HEK293 (cell line): ENCODE results near the gene STK32A.

Source experiments
- CTCF ChIA-PET: fragments of 350-600 bp; formaldehyde crosslinking; extraction: SDS; loops from one replicate; lab custom pipeline; 2021; ENCODE audit warnings: antibody characterized with exemption; lab: Yijun Ruan, JAX
- POLR2A ChIA-PET: fragments of 300-600 bp; formaldehyde crosslinking; extraction: SDS; loops from one replicate; lab custom pipeline; 2020; ENCODE audit warnings: antibody characterized with exemption, inconsistent platforms; lab: Yijun Ruan, JAX
- H3K27ac ChIP-seq: fragments of 200-500 bp; sonication (Bioruptor generic); 2 replicates; pipeline ENCODE4 v1.5.1; 2014; ENCODE audit warnings: low read depth, low read length, control low read depth, inconsistent platforms; ENCODE audit errors: extremely low read depth
- H3K36me3 ChIP-seq, 2 experiments: fragments of 200-500 bp in 1 of 2; sonication (Bioruptor generic) in 1 of 2; 1 replicate in 1 of 2; 2 replicates in 1 of 2; pipeline ENCODE4 v1.5.1; 2014 to 2017; ENCODE audit warnings: inconsistent platforms in 2 of 2, low read length in 2 of 2; ENCODE audit not compliant: control insufficient read depth in 2 of 2, insufficient read depth in 1 of 2
- H3K4me1 ChIP-seq: fragments of 200-500 bp; sonication (Bioruptor generic); 2 replicates; pipeline ENCODE4 v1.5.1; 2014; ENCODE audit warnings: mild to moderate bottlenecking, low read length, inconsistent platforms; ENCODE audit not compliant: control insufficient read depth, insufficient read depth
- H3K4me3 ChIP-seq: 2 replicates; pipeline ENCODE4 v1.5.1; 2011; ENCODE audit warnings: low read depth, mild to moderate bottlenecking, control low read depth, low read length, moderate library complexity
- H3K9me3 ChIP-seq: fragments of 200-500 bp; sonication (Bioruptor generic); 2 replicates; pipeline ENCODE4 v1.5.1; 2014; ENCODE audit warnings: low read depth, low read length, inconsistent platforms; ENCODE audit not compliant: control insufficient read depth, insufficient read depth
- GLIS2 ChIP-seq: fragments of 450-650 bp; formaldehyde crosslinking; IDR thresholded peaks from 2 replicates; pipeline ENCODE4 v1.5.1; 2016; ENCODE audit warnings: missing biosample characterization, missing genetic modification characterization
- INSM2 ChIP-seq: fragments of 450-650 bp; formaldehyde crosslinking; IDR thresholded peaks from 2 replicates; pipeline ENCODE4 v1.5.1; 2016; ENCODE audit warnings: missing biosample characterization, missing genetic modification characterization
- KLF10 ChIP-seq: fragments of 450-650 bp; IDR thresholded peaks from 2 replicates; pipeline ENCODE4 v1.5.1; 2018; ENCODE audit warnings: missing biosample characterization, mild to moderate bottlenecking, missing genetic modification characterization
- PRDM10 ChIP-seq: fragments of 450-650 bp; formaldehyde crosslinking; IDR thresholded peaks from 2 replicates; pipeline ENCODE4 v1.5.1; 2016; ENCODE audit warnings: missing biosample characterization, missing genetic modification characterization
- REST ChIP-seq: fragments of 450-650 bp; formaldehyde crosslinking; IDR thresholded peaks from 2 replicates; pipeline ENCODE4 v1.5.1; 2016; ENCODE audit warnings: missing biosample characterization, missing genetic modification characterization
- SALL2 ChIP-seq: fragments of 450-650 bp; formaldehyde crosslinking; IDR thresholded peaks from 2 replicates; pipeline ENCODE4 v1.5.0; 2017; ENCODE audit warnings: missing biosample characterization, mild to moderate bottlenecking, missing genetic modification characterization, borderline replicate concordance
- ZBTB49 ChIP-seq: fragments of 450-650 bp; formaldehyde crosslinking; IDR thresholded peaks from 2 replicates; pipeline ENCODE4 v1.5.1; 2016; ENCODE audit warnings: missing biosample characterization, missing genetic modification characterization, low read depth
- ZNF132 ChIP-seq: fragments of 450-650 bp; formaldehyde crosslinking; IDR thresholded peaks from 2 replicates; pipeline ENCODE4 v1.5.1; 2017; ENCODE audit warnings: missing biosample characterization, missing genetic modification characterization, borderline replicate concordance
- ZNF146 ChIP-seq: fragments of 450-650 bp; formaldehyde crosslinking; IDR thresholded peaks from 2 replicates; pipeline ENCODE4 v1.5.1; 2016; ENCODE audit warnings: missing biosample characterization, missing genetic modification characterization
- ZNF155 ChIP-seq: fragments of 450-650 bp; formaldehyde crosslinking; IDR thresholded peaks from 2 replicates; pipeline ENCODE4 v1.5.1; 2016; ENCODE audit warnings: missing biosample characterization, missing genetic modification characterization
- ZNF184 ChIP-seq: fragments of 450-650 bp; IDR thresholded peaks from 2 replicates; pipeline ENCODE4 v1.5.1; 2018; ENCODE audit warnings: missing biosample characterization, mild to moderate bottlenecking, missing genetic modification characterization
- ZNF211 ChIP-seq: fragments of 450-650 bp; formaldehyde crosslinking; IDR thresholded peaks from 2 replicates; pipeline ENCODE4 v1.5.1; 2016; ENCODE audit warnings: low read depth, missing biosample characterization, missing genetic modification characterization
- ZNF280C ChIP-seq: fragments of 450-650 bp; formaldehyde crosslinking; IDR thresholded peaks from 2 replicates; pipeline ENCODE4 v1.5.1; 2016; ENCODE audit warnings: missing biosample characterization, missing genetic modification characterization
- ZNF350 ChIP-seq: fragments of 450-650 bp; formaldehyde crosslinking; IDR thresholded peaks from 2 replicates; pipeline ENCODE4 v1.5.0; 2017; ENCODE audit warnings: missing biosample characterization, mild to moderate bottlenecking, missing genetic modification characterization
- ZNF488 ChIP-seq: fragments of 450-650 bp; formaldehyde crosslinking; IDR thresholded peaks from 2 replicates; pipeline ENCODE4 v1.5.1; 2016; ENCODE audit warnings: missing biosample characterization, missing genetic modification characterization
- ZNF521 ChIP-seq: fragments of 450-650 bp; formaldehyde crosslinking; IDR thresholded peaks from 2 replicates; pipeline ENCODE4 v1.5.1; 2017; ENCODE audit warnings: missing biosample characterization, mild to moderate bottlenecking, missing genetic modification characterization
- ZNF555 ChIP-seq: fragments of 450-650 bp; formaldehyde crosslinking; conservative IDR thresholded peaks from 2 replicates; pipeline ENCODE4 v1.5.1; 2017; ENCODE audit warnings: missing biosample characterization, mild to moderate bottlenecking, missing genetic modification characterization, inconsistent platforms
- ZNF626 ChIP-seq: fragments of 450-650 bp; sonication (Bioruptor Pico); formaldehyde crosslinking; IDR thresholded peaks from 2 replicates; pipeline ENCODE4 v1.5.1; 2018; ENCODE audit warnings: missing biosample characterization, missing genetic modification characterization, inconsistent platforms
- ZNF629 ChIP-seq: fragments of 450-650 bp; formaldehyde crosslinking; IDR thresholded peaks from 2 replicates; pipeline ENCODE4 v1.5.1; 2017; ENCODE audit warnings: missing biosample characterization, missing genetic modification characterization
- ZNF664 ChIP-seq: fragments of 450-650 bp; formaldehyde crosslinking; IDR thresholded peaks from 2 replicates; pipeline ENCODE4 v1.5.1; 2016; ENCODE audit warnings: missing biosample characterization, missing genetic modification characterization
- ZNF837 ChIP-seq: fragments of 450-650 bp; formaldehyde crosslinking; IDR thresholded peaks from 2 replicates; pipeline ENCODE4 v1.5.1; 2016; ENCODE audit warnings: missing biosample characterization, missing genetic modification characterization

The STK32A gene

GRCh38 chr5:147396070-147396823 is 161.4 kb downstream of the STK32A start (continued):
- no peak for TF ChIP-seq REST (tag by site-specific recombination)

- Histone ChIP-seq H3K4me3 (no peak overlapping the region), H3K27ac (no peak overlapping the region)
- POLR2A ChIA-PET: no interaction called here
- TF ChIP-seq ZNF488: no peak
- TF ChIP-seq ZNF350 (tag by site-specific recombination): no peak
- TF ChIP-seq ZNF184: no peak
- TF ChIP-seq ZNF211: no peak
- no peak for TF ChIP-seq ZNF629
- TF ChIP-seq ZBTB49 (tag by site-specific recombination): no peak
- TF ChIP-seq ZNF664 (tag by site-specific recombination): no peak
- TF ChIP-seq PRDM10 (tag by site-specific recombination): no peak
- TF ChIP-seq ZNF521 (tag by site-specific recombination): no peak
- no peak for TF ChIP-seq INSM2 (tag by site-specific recombination)
- no peak for TF ChIP-seq SALL2 (tag by site-specific recombination)
- TF ChIP-seq ZNF626: no peak
- TF ChIP-seq ZNF555 (tag by site-specific recombination): no peak
- no peak for TF ChIP-seq ZNF132 (tag by site-specific recombination)
- TF ChIP-seq ZNF155 (tag by site-specific recombination): no peak
- TF ChIP-seq ZNF146 (tag by site-specific recombination): no peak
- no peak for TF ChIP-seq ZNF837 (tag by site-specific recombination)
- no peak for TF ChIP-seq KLF10 (tag by site-specific recombination)
- TF ChIP-seq ZNF280C (tag by site-specific recombination): no peak
- TF ChIP-seq GLIS2: no peak
- TF ChIP-seq, all 188 proteins: peak for 0
- Histone ChIP-seq H3K36me3 (peaks cover 3 to 37% of the 10 kb centered on the region in 2 experiments; a peak in 2 of 3 replicates), H3K4me1 (no peaks in the 10 kb centered on the region), H3K9me3 (no peaks in the 10 kb centered on the region)
- CTCF ChIA-PET: interaction anchor here (0.6 to 2.3 kb wide), 4 partner anchors 28 to 859 kb away, joined by 3 to 10 read pairs (median 3); no protein-coding TSS in a partner anchor
These were observed 162.8 kb downstream of the STK32A start for GRCh38 chr5:147397616-147398015.
